ENCODE results near the gene TBC1D22A. TPM values are rescaled to one million over a fixed set of nuclear protein-coding genes. Genes with fewer than 3 reads are reported as not detected.

TBC1D22A gene
- total and polyA plus RNA-seq, 2 experiments from 2014 or later: 9.6 to 13.3 TPM

GRCh38 chr22:46740910-46741780 is 21.3 kb upstream of the TBC1D22A start:
- Histone ChIP-seq H2AFZ (no peak overlapping the region), H3K4me3 (no peak overlapping the region), H4K20me1 (replicated peaks; ENCODE audit: insufficient read depth) (no peaks in the 10 kb centered on the region), H3K27ac (ENCODE audit: low read depth) (no peak overlapping the region), H3K27me3 (ENCODE audit: insufficient read depth) (no peaks in the 10 kb centered on the region), H3K79me2 (replicated peaks; ENCODE audit: insufficient read depth) (peaks cover 11% of the 10 kb centered on the region), H3F3A (replicated peaks; ENCODE audit: low read depth) (0 out of 2 replicates have a peak, but pooled peaks cover 3% of the 10 kb centered on the region), H3K9me2 (ENCODE audit: insufficient read depth) (no peaks in the 10 kb centered on the region), H3K4me2 (no peak overlapping the region), H3K4me1 (ENCODE audit: insufficient read depth) (peaks cover 12% of the 10 kb centered on the region), H3K36me3 (ENCODE audit: insufficient read depth) (no peaks in the 10 kb centered on the region)
- Mint-ChIP-seq H3K36me3 (ENCODE audit: low read depth) (no peaks in the 10 kb centered on the region), H3K4me1 (peaks cover 16% of the 10 kb centered on the region), H3K4me3 (no peak overlapping the region), H3K9me3 (no peaks in the 10 kb centered on the region), H3K27me3 (ENCODE audit: insufficient read depth, low read depth, poor library complexity) (peaks cover 14% of the 10 kb centered on the region), H3K27ac (no peak overlapping the region)
- TF ChIP-seq EZH2 (IDR thresholded peaks at IDR 0.05; ENCODE audit: low read depth, unreplicated experiment) (no peak), JUNB (IDR thresholded peaks at IDR 0.05; ENCODE audit: unreplicated experiment) (no peak), NANOG (IDR thresholded peaks at IDR 0.05; ENCODE audit: borderline replicate concordance) (no peak), STAT1 (IDR thresholded peaks at IDR 0.05; ENCODE audit: unreplicated experiment) (no peak), ZNF114 (CRISPR knock-in tag; IDR thresholded peaks at IDR 0.05) (no peak), REST (IDR thresholded peaks at IDR 0.05; ENCODE audit: unreplicated experiment) (no peak), CREB1 (CRISPR knock-in tag; IDR thresholded peaks at IDR 0.05; ENCODE audit: low read depth) (no peak), EZH2phosphoT487 (IDR thresholded peaks at IDR 0.05; ENCODE audit: unreplicated experiment) (no peak), POLR2AphosphoS5 (IDR thresholded peaks at IDR 0.05; ENCODE audit: low read depth) (no peak), CTCF (conservative IDR thresholded peaks at IDR 0.05; ENCODE audit: low read depth in 2 of 2) (no peak), ZNF331 (CRISPR knock-in tag; IDR thresholded peaks at IDR 0.05; ENCODE audit: low read depth) (no peak)
- TF ChIP-seq, protein P1, sequence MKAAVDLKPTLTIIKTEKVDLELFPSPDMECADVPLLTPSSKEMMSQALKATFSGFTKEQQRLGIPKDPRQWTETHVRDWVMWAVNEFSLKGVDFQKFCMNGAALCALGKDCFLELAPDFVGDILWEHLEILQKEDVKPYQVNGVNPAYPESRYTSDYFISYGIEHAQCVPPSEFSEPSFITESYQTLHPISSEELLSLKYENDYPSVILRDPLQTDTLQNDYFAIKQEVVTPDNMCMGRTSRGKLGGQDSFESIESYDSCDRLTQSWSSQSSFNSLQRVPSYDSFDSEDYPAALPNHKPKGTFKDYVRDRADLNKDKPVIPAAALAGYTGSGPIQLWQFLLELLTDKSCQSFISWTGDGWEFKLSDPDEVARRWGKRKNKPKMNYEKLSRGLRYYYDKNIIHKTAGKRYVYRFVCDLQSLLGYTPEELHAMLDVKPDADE (IDR thresholded peaks at IDR 0.05): no peak
- TF ChIP-seq, protein P2, sequence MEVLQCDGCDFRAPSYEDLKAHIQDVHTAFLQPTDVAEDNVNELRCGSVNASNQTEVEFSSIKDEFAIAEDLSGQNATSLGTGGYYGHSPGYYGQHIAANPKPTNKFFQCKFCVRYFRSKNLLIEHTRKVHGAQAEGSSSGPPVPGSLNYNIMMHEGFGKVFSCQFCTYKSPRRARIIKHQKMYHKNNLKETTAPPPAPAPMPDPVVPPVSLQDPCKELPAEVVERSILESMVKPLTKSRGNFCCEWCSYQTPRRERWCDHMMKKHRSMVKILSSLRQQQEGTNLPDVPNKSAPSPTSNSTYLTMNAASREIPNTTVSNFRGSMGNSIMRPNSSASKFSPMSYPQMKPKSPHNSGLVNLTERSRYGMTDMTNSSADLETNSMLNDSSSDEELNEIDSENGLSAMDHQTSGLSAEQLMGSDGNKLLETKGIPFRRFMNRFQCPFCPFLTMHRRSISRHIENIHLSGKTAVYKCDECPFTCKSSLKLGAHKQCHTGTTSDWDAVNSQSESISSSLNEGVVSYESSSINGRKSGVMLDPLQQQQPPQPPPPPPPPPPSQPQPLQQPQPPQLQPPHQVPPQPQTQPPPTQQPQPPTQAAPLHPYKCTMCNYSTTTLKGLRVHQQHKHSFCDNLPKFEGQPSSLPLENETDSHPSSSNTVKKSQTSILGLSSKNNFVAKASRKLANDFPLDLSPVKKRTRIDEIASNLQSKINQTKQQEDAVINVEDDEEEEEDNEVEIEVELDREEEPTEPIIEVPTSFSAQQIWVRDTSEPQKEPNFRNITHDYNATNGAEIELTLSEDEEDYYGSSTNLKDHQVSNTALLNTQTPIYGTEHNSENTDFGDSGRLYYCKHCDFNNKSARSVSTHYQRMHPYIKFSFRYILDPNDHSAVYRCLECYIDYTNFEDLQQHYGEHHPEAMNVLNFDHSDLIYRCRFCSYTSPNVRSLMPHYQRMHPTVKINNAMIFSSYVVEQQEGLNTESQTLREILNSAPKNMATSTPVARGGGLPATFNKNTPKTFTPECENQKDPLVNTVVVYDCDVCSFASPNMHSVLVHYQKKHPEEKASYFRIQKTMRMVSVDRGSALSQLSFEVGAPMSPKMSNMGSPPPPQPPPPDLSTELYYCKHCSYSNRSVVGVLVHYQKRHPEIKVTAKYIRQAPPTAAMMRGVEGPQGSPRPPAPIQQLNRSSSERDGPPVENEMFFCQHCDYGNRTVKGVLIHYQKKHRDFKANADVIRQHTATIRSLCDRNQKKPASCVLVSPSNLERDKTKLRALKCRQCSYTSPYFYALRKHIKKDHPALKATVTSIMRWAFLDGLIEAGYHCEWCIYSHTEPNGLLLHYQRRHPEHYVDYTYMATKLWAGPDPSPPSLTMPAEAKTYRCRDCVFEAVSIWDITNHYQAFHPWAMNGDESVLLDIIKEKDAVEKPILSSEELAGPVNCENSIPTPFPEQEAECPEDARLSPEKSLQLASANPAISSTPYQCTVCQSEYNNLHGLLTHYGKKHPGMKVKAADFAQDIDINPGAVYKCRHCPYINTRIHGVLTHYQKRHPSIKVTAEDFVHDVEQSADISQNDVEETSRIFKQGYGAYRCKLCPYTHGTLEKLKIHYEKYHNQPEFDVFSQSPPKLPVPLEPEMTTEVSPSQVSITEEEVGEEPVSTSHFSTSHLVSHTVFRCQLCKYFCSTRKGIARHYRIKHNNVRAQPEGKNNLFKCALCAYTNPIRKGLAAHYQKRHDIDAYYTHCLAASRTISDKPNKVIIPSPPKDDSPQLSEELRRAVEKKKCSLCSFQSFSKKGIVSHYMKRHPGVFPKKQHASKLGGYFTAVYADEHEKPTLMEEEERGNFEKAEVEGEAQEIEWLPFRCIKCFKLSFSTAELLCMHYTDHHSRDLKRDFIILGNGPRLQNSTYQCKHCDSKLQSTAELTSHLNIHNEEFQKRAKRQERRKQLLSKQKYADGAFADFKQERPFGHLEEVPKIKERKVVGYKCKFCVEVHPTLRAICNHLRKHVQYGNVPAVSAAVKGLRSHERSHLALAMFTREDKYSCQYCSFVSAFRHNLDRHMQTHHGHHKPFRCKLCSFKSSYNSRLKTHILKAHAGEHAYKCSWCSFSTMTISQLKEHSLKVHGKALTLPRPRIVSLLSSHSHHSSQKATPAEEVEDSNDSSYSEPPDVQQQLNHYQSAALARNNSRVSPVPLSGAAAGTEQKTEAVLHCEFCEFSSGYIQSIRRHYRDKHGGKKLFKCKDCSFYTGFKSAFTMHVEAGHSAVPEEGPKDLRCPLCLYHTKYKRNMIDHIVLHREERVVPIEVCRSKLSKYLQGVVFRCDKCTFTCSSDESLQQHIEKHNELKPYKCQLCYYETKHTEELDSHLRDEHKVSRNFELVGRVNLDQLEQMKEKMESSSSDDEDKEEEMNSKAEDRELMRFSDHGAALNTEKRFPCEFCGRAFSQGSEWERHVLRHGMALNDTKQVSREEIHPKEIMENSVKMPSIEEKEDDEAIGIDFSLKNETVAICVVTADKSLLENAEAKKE (CRISPR knock-in tag; IDR thresholded peaks at IDR 0.05): no peak
- ATAC-seq (no peak), DNase-seq (ENCODE audit: low spot score) (no peak)
